WTC11 (cell line): ENCODE measurements around the gene LACC1. TPM values are rescaled to one million over a fixed set of nuclear protein-coding genes. Genes with fewer than 3 reads are reported as not detected.

Source experiments
- ATAC-seq: fragments of 200-7000 bp; cut with Tn5 transposase; 2 replicates; pipeline ENCODE4 v1.10.0; 2021; ENCODE audit warnings: mild to moderate bottlenecking, moderate library complexity
- Bru-seq: library from RNA; stranded (reverse); fragments of 400-500 nt; gene quantifications from one replicate; lab custom pipeline; 2021; lab: Mats Ljungman, UMichigan
- CTCF ChIA-PET: fragments of 300-600 bp; sonication (Branson Sonifier 250); formaldehyde crosslinking; loops from one replicate; lab custom pipeline; 2021; ENCODE audit warnings: antibody characterized with exemption; lab: Charles Lee
- POLR2A ChIA-PET: fragments of 350-600 bp; sonication (Branson Sonifier 250); formaldehyde crosslinking; loops from one replicate; lab custom pipeline; 2021; ENCODE audit warnings: antibody characterized with exemption; lab: Charles Lee
- DNase-seq: peaks from one replicate; pipeline ENCODE4 v3.0.0; 2021; ENCODE audit warnings: low spot score
- H3K27ac Mint-ChIP-seq: 2 replicates; pipeline ENCODE4 v1.8.0; 2021; ENCODE audit warnings: mixed read lengths
- H3K27me3 Mint-ChIP-seq: 2 replicates; pipeline ENCODE4 v1.8.0; 2021; ENCODE audit warnings: low read depth, mild to moderate bottlenecking, moderate library complexity, mixed read lengths
- H3K36me3 Mint-ChIP-seq: 2 replicates; pipeline ENCODE4 v1.8.0; 2021; ENCODE audit warnings: mixed read lengths
- H3K4me1 Mint-ChIP-seq: 2 replicates; pipeline ENCODE4 v1.8.0; 2022; ENCODE audit warnings: mixed read lengths
- H3K4me3 Mint-ChIP-seq: 2 replicates; pipeline ENCODE4 v1.8.0; 2021; ENCODE audit warnings: mild to moderate bottlenecking, moderate library complexity, mixed read lengths
- H3K9me3 Mint-ChIP-seq: 2 replicates; pipeline ENCODE4 v1.8.0; 2021; ENCODE audit warnings: mixed read lengths
- CBFB ChIP-seq: sonication (generic); formaldehyde crosslinking; IDR thresholded peaks from 2 replicates; pipeline ENCODE4 v1.8.1; 2022; ENCODE audit warnings: mild to moderate bottlenecking, low read depth, missing genetic modification reagents
- ETV6 ChIP-seq: sonication (generic); formaldehyde crosslinking; IDR thresholded peaks from 2 replicates; pipeline ENCODE4 v1.8.1; 2022; ENCODE audit warnings: mild to moderate bottlenecking, missing genetic modification reagents
- FOXK1 ChIP-seq: sonication (generic); formaldehyde crosslinking; IDR thresholded peaks from 2 replicates; pipeline ENCODE4 v1.8.0; 2022; ENCODE audit warnings: mild to moderate bottlenecking, moderate library complexity, missing genetic modification reagents
- JUN ChIP-seq: sonication (generic); formaldehyde crosslinking; IDR thresholded peaks from 2 replicates; pipeline ENCODE4 v1.8.0; 2023; ENCODE audit warnings: mild to moderate bottlenecking, missing genetic modification reagents
- MYBL2 ChIP-seq: sonication (generic); formaldehyde crosslinking; IDR thresholded peaks from 2 replicates; pipeline ENCODE4 v1.8.1; 2023; ENCODE audit warnings: mild to moderate bottlenecking, moderate library complexity, missing genetic modification reagents
- NFE2L1 ChIP-seq: sonication (generic); formaldehyde crosslinking; IDR thresholded peaks from 2 replicates; pipeline ENCODE4 v1.8.1; 2023; ENCODE audit warnings: missing genetic modification reagents
- OVOL2 ChIP-seq: fragments of 250-450 bp; sonication (Bioruptor Pico); IDR thresholded peaks from 2 replicates; pipeline ENCODE4 v1.9.0; 2021; ENCODE audit warnings: mild to moderate bottlenecking, borderline replicate concordance
- SMAD3 ChIP-seq: sonication (generic); formaldehyde crosslinking; IDR thresholded peaks from 2 replicates; pipeline ENCODE4 v1.8.0; 2022; ENCODE audit warnings: missing genetic modification reagents, mild to moderate bottlenecking, borderline replicate concordance
- SP1 ChIP-seq: sonication (generic); formaldehyde crosslinking; conservative IDR thresholded peaks from 2 replicates; pipeline ENCODE4 v1.8.1; 2022; ENCODE audit warnings: missing genetic modification reagents
- ZBTB21 ChIP-seq: sonication (generic); formaldehyde crosslinking; IDR thresholded peaks from 2 replicates; pipeline ENCODE4 v1.8.1; 2023; ENCODE audit warnings: mild to moderate bottlenecking, missing genetic modification reagents, borderline replicate concordance
- ZNF232 ChIP-seq: sonication (generic); formaldehyde crosslinking; IDR thresholded peaks from 2 replicates; pipeline ENCODE4 v1.8.0; 2022; ENCODE audit warnings: mild to moderate bottlenecking, missing genetic modification reagents
- ZNF263 ChIP-seq: sonication (generic); formaldehyde crosslinking; IDR thresholded peaks from 2 replicates; pipeline ENCODE4 v1.8.1; 2022; ENCODE audit warnings: low read depth, mild to moderate bottlenecking, moderate library complexity, missing genetic modification reagents
- ZNF317 ChIP-seq: sonication (generic); formaldehyde crosslinking; IDR thresholded peaks from 2 replicates; pipeline ENCODE4 v1.8.1; 2023; ENCODE audit warnings: low read depth, mild to moderate bottlenecking, moderate library complexity, missing genetic modification reagents, borderline replicate concordance
- long read RNA-seq, 3 experiments: library from RNA in 1 of 3; library from capped mRNA in 1 of 3; library from polyadenylated mRNA in 1 of 3; unstranded in 2 of 3; stranded (forward) in 1 of 3; transcript quantifications; one replicate each; pipeline ENCODE4 v2.0.0, GENCODE V29; 2021
- total RNA-seq: library from RNA; stranded (reverse); gene quantifications from 3 replicates; pipeline ENCODE4 v1.2.3, GENCODE V29; 2021
- TF ChIP-seq, protein P1 (sequence below): sonication (generic); formaldehyde crosslinking; IDR thresholded peaks from 2 replicates; pipeline ENCODE4 v1.8.1; 2022; ENCODE audit warnings: mild to moderate bottlenecking, moderate library complexity, missing genetic modification reagents
- TF ChIP-seq, protein P2 (sequence below): sonication (generic); formaldehyde crosslinking; IDR thresholded peaks from 2 replicates; pipeline ENCODE4 v1.8.0; 2022; ENCODE audit warnings: mild to moderate bottlenecking, missing genetic modification reagents
- TF ChIP-seq, protein P3 (sequence below): fragments of 250-450 bp; sonication (Bioruptor Pico); conservative IDR thresholded peaks from 2 replicates; pipeline ENCODE4 v1.9.0; 2021; ENCODE audit warnings: mild to moderate bottlenecking
- TF ChIP-seq, protein P4 (sequence below): sonication (generic); formaldehyde crosslinking; IDR thresholded peaks from 2 replicates; pipeline ENCODE4 v1.8.1; 2023; ENCODE audit warnings: mild to moderate bottlenecking, missing genetic modification reagents, moderate library complexity
- TF ChIP-seq, protein P5 (sequence below): sonication (generic); formaldehyde crosslinking; IDR thresholded peaks from 2 replicates; pipeline ENCODE4 v1.8.0; 2023; ENCODE audit warnings: missing genetic modification reagents
- TF ChIP-seq, protein P6 (sequence below): sonication (generic); formaldehyde crosslinking; IDR thresholded peaks from 2 replicates; pipeline ENCODE4 v1.8.1; 2023; ENCODE audit warnings: mild to moderate bottlenecking, missing genetic modification reagents, borderline replicate concordance
- TF ChIP-seq, protein P7 (sequence below): sonication (generic); formaldehyde crosslinking; conservative IDR thresholded peaks from 2 replicates; pipeline ENCODE4 v1.8.1; 2022; ENCODE audit warnings: mild to moderate bottlenecking, missing genetic modification reagents
- TF ChIP-seq, protein P8 (sequence below): sonication (generic); formaldehyde crosslinking; IDR thresholded peaks from 2 replicates; pipeline ENCODE4 v1.8.1; 2022; ENCODE audit warnings: mild to moderate bottlenecking, missing genetic modification reagents, moderate library complexity, borderline replicate concordance
- TF ChIP-seq, protein P9 (sequence below): fragments of 250-450 bp; sonication (Bioruptor Pico); IDR thresholded peaks from 2 replicates; pipeline ENCODE4 v1.9.0; 2021; ENCODE audit warnings: mild to moderate bottlenecking

Gene LACC1
- total RNA-seq (5.5 to 6.1 TPM (median 5.6 TPM) in 3 replicates), Bru-seq, nascent RNA (percentile 68 among the genes with signal in this experiment)
- long read RNA-seq, experiment 1, full-length matches to known transcripts = 16 of 29 reads
- long read RNA-seq, experiment 1, partial matches to known transcripts = 2 of 29 reads
- long read RNA-seq, experiment 1, other reads (novel, unspliced or antisense) = 11 of 29 reads
- long read RNA-seq, experiment 2, full-length matches to known transcripts = 1 of 2 reads
- long read RNA-seq, experiment 2, partial matches to known transcripts = 0 of 2 reads
- long read RNA-seq, experiment 2, other reads (novel, unspliced or antisense) = 1 of 2 reads
- long read RNA-seq, experiment 3, partial matches to known transcripts = 0 of 2 reads
- long read RNA-seq, experiment 3, other reads (novel, unspliced or antisense) = 2 of 2 reads

DNA sequence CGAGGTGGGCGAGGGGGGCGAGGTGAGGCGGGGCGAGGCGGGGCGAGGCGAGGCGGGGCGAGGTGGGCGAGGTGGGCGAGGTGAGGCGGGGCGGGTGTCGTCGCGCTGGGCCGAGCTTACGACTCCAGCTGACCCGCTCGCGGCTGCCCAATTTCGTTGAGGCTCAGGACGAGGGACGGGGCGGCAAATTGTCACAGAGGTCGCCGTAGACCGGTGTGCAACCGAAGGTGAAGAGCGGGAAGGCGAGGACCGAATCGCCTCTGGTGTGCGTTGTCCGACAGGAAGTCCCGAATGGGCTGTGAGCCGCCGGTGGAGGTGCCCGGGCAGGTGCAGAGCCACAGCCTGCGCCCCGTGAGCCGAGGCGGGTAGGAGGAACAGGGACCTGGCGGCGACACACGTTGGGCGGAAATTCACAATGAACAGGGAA lies at the start of gene LACC1:
LACC1 (plus strand) TSS at position 150 of the 427 bp plus-strand sequence. CDS start 1,082 bp downstream, outside the sequence.
- peak within 1 kb of the TSS; percentile 57 for H3K27ac Mint-ChIP-seq
- no peaks in the 10 kb centered on the region; the same call in 1 of the 2 replicates for H3K9me3 Mint-ChIP-seq
- H3K36me3 Mint-ChIP-seq = no peaks in the 10 kb centered on the region
- H3K4me1 Mint-ChIP-seq = peaks cover 44% of the 10 kb centered on the region
- ChIA-PET CTCF (interaction anchor here (0.6 to 1.1 kb wide), 2 partner anchors 747 to 931 kb away, joined by 3 to 5 read pairs; no protein-coding TSS in a partner anchor), POLR2A (interaction anchor here (1.0 kb wide), 1 partner anchor 557 kb away, joined by 3 read pairs; no protein-coding TSS in a partner anchor)
- peak within 1 kb of the TSS; percentile 90 for H3K4me3 Mint-ChIP-seq
- peaks cover 22% of the 10 kb centered on the region for H3K27me3 Mint-ChIP-seq
- DNase-seq (no peak), ATAC-seq (peak; percentile 82)
- TF ChIP-seq, protein P1, sequence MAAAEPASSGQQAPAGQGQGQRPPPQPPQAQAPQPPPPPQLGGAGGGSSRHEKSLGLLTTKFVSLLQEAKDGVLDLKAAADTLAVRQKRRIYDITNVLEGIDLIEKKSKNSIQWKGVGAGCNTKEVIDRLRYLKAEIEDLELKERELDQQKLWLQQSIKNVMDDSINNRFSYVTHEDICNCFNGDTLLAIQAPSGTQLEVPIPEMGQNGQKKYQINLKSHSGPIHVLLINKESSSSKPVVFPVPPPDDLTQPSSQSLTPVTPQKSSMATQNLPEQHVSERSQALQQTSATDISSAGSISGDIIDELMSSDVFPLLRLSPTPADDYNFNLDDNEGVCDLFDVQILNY = peak; percentile 76
- TF ChIP-seq, protein P2, sequence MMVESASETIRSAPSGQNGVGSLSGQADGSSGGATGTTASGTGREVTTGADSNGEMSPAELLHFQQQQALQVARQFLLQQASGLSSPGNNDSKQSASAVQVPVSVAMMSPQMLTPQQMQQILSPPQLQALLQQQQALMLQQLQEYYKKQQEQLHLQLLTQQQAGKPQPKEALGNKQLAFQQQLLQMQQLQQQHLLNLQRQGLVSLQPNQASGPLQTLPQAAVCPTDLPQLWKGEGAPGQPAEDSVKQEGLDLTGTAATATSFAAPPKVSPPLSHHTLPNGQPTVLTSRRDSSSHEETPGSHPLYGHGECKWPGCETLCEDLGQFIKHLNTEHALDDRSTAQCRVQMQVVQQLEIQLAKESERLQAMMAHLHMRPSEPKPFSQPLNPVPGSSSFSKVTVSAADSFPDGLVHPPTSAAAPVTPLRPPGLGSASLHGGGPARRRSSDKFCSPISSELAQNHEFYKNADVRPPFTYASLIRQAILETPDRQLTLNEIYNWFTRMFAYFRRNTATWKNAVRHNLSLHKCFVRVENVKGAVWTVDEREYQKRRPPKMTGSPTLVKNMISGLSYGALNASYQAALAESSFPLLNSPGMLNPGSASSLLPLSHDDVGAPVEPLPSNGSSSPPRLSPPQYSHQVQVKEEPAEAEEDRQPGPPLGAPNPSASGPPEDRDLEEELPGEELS (CRISPR knock-in tag) = peak; percentile 19; the same call in 1 of the 2 replicates
- TF ChIP-seq ETV6 (CRISPR knock-in tag) (peak; percentile 39), CBFB (CRISPR knock-in tag) (no peak), OVOL2 (CRISPR knock-in tag) (no peak), JUN (CRISPR knock-in tag) (no peak), SP1 (CRISPR knock-in tag) (peak; percentile 70; the same call in 1 of the 2 replicates), ZNF263 (CRISPR knock-in tag) (peak; percentile 44; the same call in 1 of the 2 replicates), MYBL2 (CRISPR knock-in tag) (peak; percentile 91), ZNF232 (peak; percentile 23; the same call in 1 of the 2 replicates), NFE2L1 (CRISPR knock-in tag) (peak; percentile 47; the same call in 1 of the 2 replicates), SMAD3 (CRISPR knock-in tag) (no peak), FOXK1 (CRISPR knock-in tag) (peak; percentile 67; the same call in 1 of the 2 replicates), ZBTB21 (no peak), ZNF317 (CRISPR knock-in tag) (no peak)
- TF ChIP-seq, protein P3, sequence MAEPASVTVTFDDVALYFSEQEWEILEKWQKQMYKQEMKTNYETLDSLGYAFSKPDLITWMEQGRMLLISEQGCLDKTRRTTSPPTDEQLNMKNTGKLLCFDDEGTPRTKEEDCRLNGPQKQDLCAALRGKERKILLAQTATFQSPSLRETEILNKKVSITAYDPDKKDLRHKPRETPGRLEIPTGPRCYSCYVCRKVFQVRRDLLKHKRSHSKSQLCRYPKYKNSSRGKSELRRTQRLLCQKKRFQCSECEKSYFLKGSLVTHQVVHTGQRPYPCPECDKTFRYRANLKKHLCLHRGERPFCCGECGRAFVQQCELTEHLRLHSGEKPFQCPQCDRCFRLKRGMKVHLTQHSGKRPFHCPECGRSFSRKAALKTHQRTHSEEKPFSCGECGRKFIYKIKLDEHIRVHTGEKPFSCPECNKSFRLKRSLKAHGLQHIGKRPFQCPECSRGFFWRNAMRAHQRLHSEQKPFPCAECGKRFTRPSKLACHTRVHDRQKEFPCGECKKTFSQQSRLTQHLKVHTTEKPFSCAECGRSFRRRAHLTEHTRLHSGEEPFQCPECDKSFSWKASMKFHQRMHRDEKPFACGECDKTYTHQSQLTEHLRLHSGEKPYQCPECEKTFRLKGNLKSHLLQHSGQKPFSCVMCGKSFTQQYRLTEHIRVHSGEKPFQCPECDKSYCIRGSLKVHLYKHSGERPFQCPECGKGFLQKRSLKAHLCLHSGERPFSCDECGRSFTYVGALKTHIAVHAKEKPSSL = no peak
- TF ChIP-seq, protein P4, sequence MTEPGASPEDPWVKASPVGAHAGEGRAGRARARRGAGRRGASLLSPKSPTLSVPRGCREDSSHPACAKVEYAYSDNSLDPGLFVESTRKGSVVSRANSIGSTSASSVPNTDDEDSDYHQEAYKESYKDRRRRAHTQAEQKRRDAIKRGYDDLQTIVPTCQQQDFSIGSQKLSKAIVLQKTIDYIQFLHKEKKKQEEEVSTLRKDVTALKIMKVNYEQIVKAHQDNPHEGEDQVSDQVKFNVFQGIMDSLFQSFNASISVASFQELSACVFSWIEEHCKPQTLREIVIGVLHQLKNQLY (CRISPR knock-in tag) = 0 out of 2 replicates have a peak, but pooled peaks have one; percentile 64
- TF ChIP-seq, protein P5, sequence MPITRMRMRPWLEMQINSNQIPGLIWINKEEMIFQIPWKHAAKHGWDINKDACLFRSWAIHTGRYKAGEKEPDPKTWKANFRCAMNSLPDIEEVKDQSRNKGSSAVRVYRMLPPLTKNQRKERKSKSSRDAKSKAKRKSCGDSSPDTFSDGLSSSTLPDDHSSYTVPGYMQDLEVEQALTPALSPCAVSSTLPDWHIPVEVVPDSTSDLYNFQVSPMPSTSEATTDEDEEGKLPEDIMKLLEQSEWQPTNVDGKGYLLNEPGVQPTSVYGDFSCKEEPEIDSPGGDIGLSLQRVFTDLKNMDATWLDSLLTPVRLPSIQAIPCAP (CRISPR knock-in tag) = no peak
- TF ChIP-seq, protein P6, sequence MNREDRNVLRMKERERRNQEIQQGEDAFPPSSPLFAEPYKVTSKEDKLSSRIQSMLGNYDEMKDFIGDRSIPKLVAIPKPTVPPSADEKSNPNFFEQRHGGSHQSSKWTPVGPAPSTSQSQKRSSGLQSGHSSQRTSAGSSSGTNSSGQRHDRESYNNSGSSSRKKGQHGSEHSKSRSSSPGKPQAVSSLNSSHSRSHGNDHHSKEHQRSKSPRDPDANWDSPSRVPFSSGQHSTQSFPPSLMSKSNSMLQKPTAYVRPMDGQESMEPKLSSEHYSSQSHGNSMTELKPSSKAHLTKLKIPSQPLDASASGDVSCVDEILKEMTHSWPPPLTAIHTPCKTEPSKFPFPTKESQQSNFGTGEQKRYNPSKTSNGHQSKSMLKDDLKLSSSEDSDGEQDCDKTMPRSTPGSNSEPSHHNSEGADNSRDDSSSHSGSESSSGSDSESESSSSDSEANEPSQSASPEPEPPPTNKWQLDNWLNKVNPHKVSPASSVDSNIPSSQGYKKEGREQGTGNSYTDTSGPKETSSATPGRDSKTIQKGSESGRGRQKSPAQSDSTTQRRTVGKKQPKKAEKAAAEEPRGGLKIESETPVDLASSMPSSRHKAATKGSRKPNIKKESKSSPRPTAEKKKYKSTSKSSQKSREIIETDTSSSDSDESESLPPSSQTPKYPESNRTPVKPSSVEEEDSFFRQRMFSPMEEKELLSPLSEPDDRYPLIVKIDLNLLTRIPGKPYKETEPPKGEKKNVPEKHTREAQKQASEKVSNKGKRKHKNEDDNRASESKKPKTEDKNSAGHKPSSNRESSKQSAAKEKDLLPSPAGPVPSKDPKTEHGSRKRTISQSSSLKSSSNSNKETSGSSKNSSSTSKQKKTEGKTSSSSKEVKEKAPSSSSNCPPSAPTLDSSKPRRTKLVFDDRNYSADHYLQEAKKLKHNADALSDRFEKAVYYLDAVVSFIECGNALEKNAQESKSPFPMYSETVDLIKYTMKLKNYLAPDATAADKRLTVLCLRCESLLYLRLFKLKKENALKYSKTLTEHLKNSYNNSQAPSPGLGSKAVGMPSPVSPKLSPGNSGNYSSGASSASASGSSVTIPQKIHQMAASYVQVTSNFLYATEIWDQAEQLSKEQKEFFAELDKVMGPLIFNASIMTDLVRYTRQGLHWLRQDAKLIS (CRISPR knock-in tag) = 0 out of 2 replicates have a peak, but pooled peaks have one; percentile 9
- TF ChIP-seq, protein P7, sequence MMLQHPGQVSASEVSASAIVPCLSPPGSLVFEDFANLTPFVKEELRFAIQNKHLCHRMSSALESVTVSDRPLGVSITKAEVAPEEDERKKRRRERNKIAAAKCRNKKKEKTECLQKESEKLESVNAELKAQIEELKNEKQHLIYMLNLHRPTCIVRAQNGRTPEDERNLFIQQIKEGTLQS (CRISPR knock-in tag) = peak; percentile 2; the same call in 1 of the 2 replicates
- TF ChIP-seq, protein P8, sequence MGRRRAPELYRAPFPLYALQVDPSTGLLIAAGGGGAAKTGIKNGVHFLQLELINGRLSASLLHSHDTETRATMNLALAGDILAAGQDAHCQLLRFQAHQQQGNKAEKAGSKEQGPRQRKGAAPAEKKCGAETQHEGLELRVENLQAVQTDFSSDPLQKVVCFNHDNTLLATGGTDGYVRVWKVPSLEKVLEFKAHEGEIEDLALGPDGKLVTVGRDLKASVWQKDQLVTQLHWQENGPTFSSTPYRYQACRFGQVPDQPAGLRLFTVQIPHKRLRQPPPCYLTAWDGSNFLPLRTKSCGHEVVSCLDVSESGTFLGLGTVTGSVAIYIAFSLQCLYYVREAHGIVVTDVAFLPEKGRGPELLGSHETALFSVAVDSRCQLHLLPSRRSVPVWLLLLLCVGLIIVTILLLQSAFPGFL = no peak
- TF ChIP-seq, protein P9, sequence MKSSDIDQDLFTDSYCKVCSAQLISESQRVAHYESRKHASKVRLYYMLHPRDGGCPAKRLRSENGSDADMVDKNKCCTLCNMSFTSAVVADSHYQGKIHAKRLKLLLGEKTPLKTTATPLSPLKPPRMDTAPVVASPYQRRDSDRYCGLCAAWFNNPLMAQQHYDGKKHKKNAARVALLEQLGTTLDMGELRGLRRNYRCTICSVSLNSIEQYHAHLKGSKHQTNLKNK (CRISPR knock-in tag) = no peak
